DND-41 (cell line): ENCODE results near the gene COA5.

Experiments used
- ATAC-seq: fragments of 200-7000 bp; cut with Tn5 transposase; 3 replicates; pipeline ENCODE4 v1.9.1; 2021; ENCODE audit warnings: low read depth; ENCODE audit not compliant: insufficient read depth
- DNase-seq: peaks from one replicate; pipeline ENCODE4 v3.0.0-alpha.2; 2020
- H2AFZ ChIP-seq: 2 replicates; pipeline ENCODE4 v1.6.0; 2012; ENCODE audit warnings: low read depth, low read length
- H3K27ac ChIP-seq: 2 replicates; pipeline ENCODE4 v1.5.1; 2012; ENCODE audit warnings: low read length, inconsistent platforms
- H3K27me3 ChIP-seq: fragments of 200-600 bp; sonication (generic); 2 replicates; pipeline ENCODE4 v1.6.0; 2012; ENCODE audit warnings: low read length, mild to moderate bottlenecking, inconsistent platforms; ENCODE audit not compliant: insufficient read depth, poor library complexity
- H3K36me3 ChIP-seq: 2 replicates; pipeline ENCODE4 v1.5.1; 2012; ENCODE audit warnings: low read length, inconsistent platforms; ENCODE audit not compliant: insufficient read depth
- H3K4me1 ChIP-seq: 2 replicates; pipeline ENCODE4 v1.5.1; 2012; ENCODE audit warnings: mild to moderate bottlenecking, low read length; ENCODE audit not compliant: insufficient read depth
- H3K4me2 ChIP-seq: 2 replicates; pipeline ENCODE4 v1.6.0; 2012; ENCODE audit warnings: mild to moderate bottlenecking, moderate library complexity, low read length, inconsistent platforms; ENCODE audit not compliant: insufficient read depth
- H3K4me3 ChIP-seq, 2 experiments: fragments of 200-600 bp in 1 of 2; shearing (Covaris generic) in 1 of 2; 2 replicates each; pipeline ENCODE4 v1.5.1; 2012 to 2016; ENCODE audit warnings: inconsistent platforms in 2 of 2, low read length in 2 of 2, mild to moderate bottlenecking in 2 of 2, low read depth in 1 of 2, moderate library complexity in 1 of 2
- H3K79me2 ChIP-seq: 2 replicates; pipeline ENCODE4 v1.6.0; 2012; ENCODE audit warnings: low read length, inconsistent platforms; ENCODE audit not compliant: insufficient read depth
- H3K9ac ChIP-seq: 2 replicates; pipeline ENCODE4 v1.6.0; 2012; ENCODE audit warnings: low read depth, mild to moderate bottlenecking, inconsistent platforms, low read length, moderate library complexity
- H3K9me3 ChIP-seq: 2 replicates; pipeline ENCODE4 v1.5.1; 2012; ENCODE audit warnings: low read length, moderate library complexity, mild to moderate bottlenecking, inconsistent platforms; ENCODE audit not compliant: insufficient read depth, severe bottlenecking
- H4K20me1 ChIP-seq: 2 replicates; pipeline ENCODE4 v1.6.0; 2012; ENCODE audit warnings: low read length; ENCODE audit not compliant: insufficient read depth
- EZH2 ChIP-seq: IDR thresholded peaks from 3 replicates; pipeline ENCODE4 v1.6.1; 2012; ENCODE audit warnings: borderline replicate concordance, low read depth, mild to moderate bottlenecking, moderate library complexity, low read length, inconsistent platforms; ENCODE audit not compliant: severe bottlenecking
- TF ChIP-seq, protein P1 (sequence below): IDR thresholded peaks from 2 replicates; pipeline ENCODE4 v1.5.1; 2012; ENCODE audit warnings: borderline replicate concordance, low read length, moderate library complexity, mild to moderate bottlenecking; ENCODE audit not compliant: poor library complexity, severe bottlenecking; ENCODE audit errors: extremely low read depth

The COA5 gene

DNA sequence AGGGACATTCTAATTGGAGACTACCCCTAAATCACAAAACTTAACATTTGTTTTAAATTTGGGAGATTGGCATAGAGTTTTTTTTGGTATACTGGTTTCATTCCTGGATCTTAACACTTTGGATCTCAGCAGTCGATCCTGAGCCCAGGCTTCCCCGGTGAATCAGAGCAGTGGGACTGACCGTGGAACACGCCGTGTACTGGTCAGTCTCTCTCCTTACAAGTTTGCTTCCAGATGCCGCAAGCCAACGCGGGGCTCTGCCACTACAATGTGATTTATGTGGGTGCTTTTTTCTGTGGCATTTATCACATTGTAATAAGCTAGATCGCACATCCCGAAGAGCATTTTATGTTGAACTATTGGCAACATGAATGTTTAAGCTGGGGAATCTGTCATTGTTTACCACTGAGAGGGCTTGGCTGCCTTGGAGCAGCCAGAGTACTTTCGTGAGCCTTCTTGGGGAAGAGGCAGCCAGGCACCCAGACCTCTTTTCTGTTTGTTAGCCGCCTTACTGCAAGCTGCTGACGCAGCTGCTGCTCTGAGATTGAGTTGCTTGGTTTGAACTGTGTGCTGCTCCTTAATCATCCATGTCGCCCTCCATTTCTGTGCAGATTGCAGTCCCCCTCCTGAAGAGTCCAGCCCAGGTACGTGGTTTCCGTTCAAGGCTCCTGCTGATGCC, 49.3 kb downstream of the COA5 start:
- Histone ChIP-seq H3K4me1 (peaks cover 43% of the 10 kb centered on the region), H3K9me3 (no peaks in the 10 kb centered on the region), H3K4me3 (no peak overlapping the region), H3K36me3 (peaks cover 69% of the 10 kb centered on the region), H3K27ac (no peak overlapping the region), H4K20me1 (no peaks in the 10 kb centered on the region), H3K9ac (no peak overlapping the region), H3K4me2 (no peak overlapping the region), H3K27me3 (no peaks in the 10 kb centered on the region), H2AFZ (no peak overlapping the region), H3K79me2 (no peaks in the 10 kb centered on the region)
- ATAC-seq, result no peak
- TF ChIP-seq, protein P1, sequence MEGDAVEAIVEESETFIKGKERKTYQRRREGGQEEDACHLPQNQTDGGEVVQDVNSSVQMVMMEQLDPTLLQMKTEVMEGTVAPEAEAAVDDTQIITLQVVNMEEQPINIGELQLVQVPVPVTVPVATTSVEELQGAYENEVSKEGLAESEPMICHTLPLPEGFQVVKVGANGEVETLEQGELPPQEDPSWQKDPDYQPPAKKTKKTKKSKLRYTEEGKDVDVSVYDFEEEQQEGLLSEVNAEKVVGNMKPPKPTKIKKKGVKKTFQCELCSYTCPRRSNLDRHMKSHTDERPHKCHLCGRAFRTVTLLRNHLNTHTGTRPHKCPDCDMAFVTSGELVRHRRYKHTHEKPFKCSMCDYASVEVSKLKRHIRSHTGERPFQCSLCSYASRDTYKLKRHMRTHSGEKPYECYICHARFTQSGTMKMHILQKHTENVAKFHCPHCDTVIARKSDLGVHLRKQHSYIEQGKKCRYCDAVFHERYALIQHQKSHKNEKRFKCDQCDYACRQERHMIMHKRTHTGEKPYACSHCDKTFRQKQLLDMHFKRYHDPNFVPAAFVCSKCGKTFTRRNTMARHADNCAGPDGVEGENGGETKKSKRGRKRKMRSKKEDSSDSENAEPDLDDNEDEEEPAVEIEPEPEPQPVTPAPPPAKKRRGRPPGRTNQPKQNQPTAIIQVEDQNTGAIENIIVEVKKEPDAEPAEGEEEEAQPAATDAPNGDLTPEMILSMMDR, result no peak
- TF ChIP-seq EZH2, result no peak
- no peak for DNase-seq

DNA sequence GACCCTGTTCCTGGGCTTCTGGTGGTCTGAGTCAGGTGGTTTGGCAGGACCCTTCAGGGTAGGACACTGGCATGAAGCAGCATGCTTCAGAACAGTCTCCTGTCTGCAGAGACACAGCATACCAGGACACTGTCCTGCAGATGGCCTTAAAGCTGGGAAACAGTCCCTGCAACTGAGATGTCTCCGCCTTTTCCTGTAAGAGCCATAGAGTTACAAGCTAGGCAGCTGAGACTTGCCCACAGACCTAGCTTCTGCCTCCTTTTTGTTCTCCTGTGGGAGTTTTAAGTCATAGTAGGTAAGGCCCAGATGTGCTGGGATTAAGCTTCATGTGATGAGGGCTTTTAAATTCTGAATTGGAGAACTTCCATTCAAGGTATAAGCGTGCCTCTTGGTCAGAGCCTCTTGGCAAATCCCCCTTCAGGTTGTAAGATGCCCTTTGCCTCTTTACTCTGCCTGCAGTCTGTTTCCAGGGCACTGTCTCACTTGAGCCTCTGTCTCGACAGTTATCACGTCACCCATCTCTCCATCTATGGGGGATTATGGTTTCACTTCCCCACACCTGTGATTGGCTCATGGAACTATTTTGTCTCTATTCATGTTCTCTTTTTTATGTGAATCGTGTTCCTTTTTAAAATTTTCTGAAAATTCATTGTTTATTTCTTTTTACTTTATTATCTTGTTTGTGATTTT, 51.8 kb downstream of the COA5 start:
- no peak overlapping the region for H3K4me2 ChIP-seq
- H3K9me3 ChIP-seq, result no peaks in the 10 kb centered on the region
- no peaks in the 10 kb centered on the region for H4K20me1 ChIP-seq
- no peaks in the 10 kb centered on the region for H3K79me2 ChIP-seq
- DNase-seq (peak; percentile 36), ATAC-seq (peak; percentile 78)
- peaks cover 82% of the 10 kb centered on the region for H3K36me3 ChIP-seq
- no peak overlapping the region for H2AFZ ChIP-seq
- peak overlapping the region; percentile 60 for H3K27ac ChIP-seq
- peaks cover 34% of the 10 kb centered on the region for H3K4me1 ChIP-seq
- no peaks in the 10 kb centered on the region for H3K27me3 ChIP-seq
- H3K4me3 ChIP-seq, result no peak overlapping the region
- H3K9ac ChIP-seq, result no peak overlapping the region; the same call in 1 of the 2 replicates
- TF ChIP-seq EZH2, result no peak
- TF ChIP-seq, protein P1, result no peak

DNA sequence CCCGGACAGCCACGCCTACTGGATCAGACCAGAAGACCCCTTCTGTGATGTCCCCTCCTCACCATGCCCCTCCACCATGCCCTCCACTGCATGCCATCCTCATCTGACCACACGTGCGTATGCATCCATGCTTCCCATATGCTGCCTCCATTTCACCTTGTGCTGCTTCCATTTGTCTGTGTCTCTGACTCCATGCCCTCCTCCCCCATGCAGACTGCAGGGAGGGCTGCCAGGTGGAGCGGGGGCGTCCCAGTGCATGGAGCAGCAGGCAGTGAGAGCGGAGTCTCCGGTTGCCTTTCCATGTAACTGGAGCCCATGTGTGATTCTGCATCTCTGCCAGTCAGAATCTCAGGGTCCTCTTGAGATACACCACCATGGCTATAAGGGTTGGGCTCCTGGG, 52.6 kb downstream of the COA5 start:
- no peaks in the 10 kb centered on the region for H3K79me2 ChIP-seq
- peaks cover 35% of the 10 kb centered on the region for H3K4me1 ChIP-seq
- no peak overlapping the region for H3K9ac ChIP-seq
- peaks cover 80% of the 10 kb centered on the region for H3K36me3 ChIP-seq
- no peaks in the 10 kb centered on the region for H3K27me3 ChIP-seq
- H3K4me2 ChIP-seq, result no peak overlapping the region
- H3K4me3 ChIP-seq, result no peak overlapping the region
- H3K9me3 ChIP-seq, result no peaks in the 10 kb centered on the region
- ATAC-seq (no peak), DNase-seq (no peak)
- H2AFZ ChIP-seq, result no peak overlapping the region
- TF ChIP-seq, protein P1, result no peak
- TF ChIP-seq EZH2, result no peak
- peak overlapping the region; percentile 60 for H3K27ac ChIP-seq
- H4K20me1 ChIP-seq, result no peaks in the 10 kb centered on the region
